Fibroblast of pulmonary artery (primary cell): ENCODE results near the gene CXorf49.
"Not testable (repeated sequence)": the region's sequence is repeated elsewhere in the genome, so short reads cannot be mapped to it uniquely, and the experiment has no call there.

Source experiments
- DNase-seq: peaks from one replicate; pipeline ENCODE4 v3.0.0-alpha.2; 2010; ENCODE audit warnings: low read depth
- H3K4me3 ChIP-seq: replicated peaks from 2 replicates; pipeline ENCODE4 v1.5.1; 2011; ENCODE audit warnings: low read depth, mild to moderate bottlenecking, control low read depth, low read length, moderate library complexity
- CTCF ChIP-seq: IDR thresholded peaks from 2 replicates; pipeline ENCODE4 v1.5.1; 2011; ENCODE audit warnings: mild to moderate bottlenecking, control low read depth, low read length, inconsistent platforms; ENCODE audit errors: missing control alignments

CXorf49 gene

GRCh38 chrX:71679575-71680207 lies 38.4 kb downstream of the CXorf49 start:
- TF ChIP-seq CTCF: no peak
- no peak overlapping the region for H3K4me3 ChIP-seq
- no peak for DNase-seq

DNA sequence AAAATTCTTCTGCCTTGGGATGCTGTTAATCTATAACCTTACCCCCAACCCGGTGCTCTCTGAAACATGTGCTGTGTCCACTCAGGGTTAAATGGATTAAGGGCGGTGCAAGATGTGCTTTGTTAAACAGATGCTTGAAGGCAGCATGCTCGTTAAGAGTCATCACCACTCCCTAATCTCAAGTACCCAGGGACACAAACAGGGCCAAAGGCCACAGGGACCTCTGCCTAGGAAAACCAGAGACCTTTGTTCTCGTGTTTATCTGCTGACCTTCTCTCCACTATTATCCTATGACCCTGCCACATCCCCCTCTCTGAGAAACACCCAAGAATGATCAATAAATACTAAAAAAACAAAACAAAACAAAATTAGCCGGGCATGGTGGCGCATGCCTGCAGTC lies 40.9 kb downstream of the CXorf49 start:
- not testable (repeated sequence) for DNase-seq, H3K4me3 ChIP-seq

- H3K4me3 ChIP-seq, DNase-seq: not testable (repeated sequence)
Observed at GRCh38 chrX:71676068-71676795, 41.9 kb downstream of the CXorf49 start.

GRCh38 chrX:71675636-71676035 lies 42.4 kb downstream of the CXorf49 start:
- not testable (repeated sequence) for H3K4me3 ChIP-seq, DNase-seq

DNA sequence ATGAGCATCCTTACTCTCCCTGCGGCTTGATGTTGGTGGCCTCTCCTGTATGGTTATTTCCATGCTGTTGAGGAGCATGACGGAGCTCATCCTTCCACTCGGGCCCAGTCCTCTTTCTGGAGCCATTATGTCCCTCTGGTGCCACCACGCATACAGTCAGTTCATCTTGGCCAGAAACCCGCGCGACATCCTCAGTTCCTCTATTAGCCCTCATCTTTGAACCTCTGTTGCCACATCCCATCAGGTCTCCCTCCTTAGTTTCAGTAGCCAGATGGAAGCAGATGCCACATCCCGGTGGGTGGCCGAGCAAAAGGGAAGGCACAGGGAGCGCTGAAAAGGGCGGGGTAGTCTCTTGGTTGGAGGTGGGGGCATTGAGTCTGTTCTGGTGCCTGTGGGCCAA lies 46.1 kb downstream of the CXorf49 start:
- TF ChIP-seq CTCF: no peak
- H3K4me3 ChIP-seq: no peak overlapping the region
- DNase-seq: no peak

DNA sequence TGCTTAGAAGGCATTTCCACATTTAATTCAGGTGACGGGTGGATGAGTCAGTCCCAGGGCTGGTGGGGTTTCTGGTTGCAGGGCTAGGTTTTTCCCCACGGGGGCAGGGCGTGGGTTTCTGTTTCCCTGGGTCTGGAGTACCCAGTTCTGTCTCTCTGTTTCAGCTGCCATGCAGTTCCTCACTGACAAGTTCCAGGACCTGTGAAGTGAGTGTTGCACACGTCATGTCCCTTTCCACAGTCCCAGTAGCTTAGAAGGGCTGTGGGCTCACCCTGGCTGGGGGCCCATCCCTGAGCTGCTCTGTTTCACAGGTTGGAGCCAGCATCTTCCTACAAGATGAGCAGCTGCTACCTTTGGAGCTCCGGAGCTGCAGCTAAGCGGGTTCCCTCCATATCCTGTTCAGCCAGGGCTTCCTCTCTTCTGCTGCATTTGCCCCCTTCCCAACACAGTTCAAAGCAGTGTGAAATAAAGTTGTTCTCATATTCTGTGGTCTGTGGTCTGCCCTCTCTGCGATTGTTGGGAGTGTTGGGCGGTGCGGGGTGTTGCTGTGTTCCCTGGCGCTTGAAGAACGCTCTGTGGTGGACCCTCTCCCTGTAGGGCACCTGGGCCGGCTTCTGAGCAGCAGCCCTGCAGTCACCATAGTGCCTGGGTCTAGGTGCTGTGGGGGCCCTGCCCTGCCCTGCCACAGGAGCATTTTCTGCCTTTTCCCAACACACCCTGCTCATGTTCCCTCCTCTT lies 46.9 kb downstream of the CXorf49 start:
- no peak for TF ChIP-seq CTCF
- no peak overlapping the region for H3K4me3 ChIP-seq
- DNase-seq: no peak

GRCh38 chrX:71669947-71670346 lies 48.1 kb downstream of the CXorf49 start:
- DNase-seq, H3K4me3 ChIP-seq: not testable (repeated sequence)
- peak; percentile 26 for TF ChIP-seq CTCF

DNA sequence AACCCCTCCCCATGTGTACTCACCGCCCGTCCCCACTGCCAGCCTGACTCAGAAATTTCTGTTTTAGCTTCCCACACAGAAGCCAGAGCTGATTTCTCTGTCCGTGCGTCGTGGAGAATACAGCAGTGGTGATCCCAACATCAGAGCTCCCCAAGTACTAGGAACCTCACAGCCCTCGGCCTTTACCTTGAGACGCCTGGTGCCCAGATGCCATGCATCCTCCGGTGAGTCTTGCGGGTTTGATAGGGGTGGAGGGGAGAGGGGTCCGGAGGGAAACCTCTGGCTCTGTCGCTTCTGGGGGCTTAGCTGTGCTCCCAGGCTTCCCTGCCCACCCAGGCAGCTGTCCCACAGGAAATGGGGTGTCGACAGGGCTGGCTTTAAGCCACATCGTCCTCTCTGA lies 48.6 kb downstream of the CXorf49 start:
- TF ChIP-seq CTCF: no peak
- H3K4me3 ChIP-seq: no peak overlapping the region
- DNase-seq: no peak
